Bronchial epithelial cell (primary cell): ENCODE data around the gene PLD4. TPM values are rescaled to one million over a fixed set of nuclear protein-coding genes. Genes with fewer than 3 reads are reported as not detected.

Experiments used
- DNase-seq: peaks from one replicate; pipeline ENCODE4 v3.0.0-alpha.2; 2010; ENCODE audit warnings: low read depth
- FAIRE-seq: peaks from 2 replicates; lab custom pipeline; 2011; peaks lifted over from hg19 to GRCh38; lab: Jason Lieb, UNC
- H3K27me3 ChIP-seq: 2 replicates; pipeline ENCODE4 v1.5.1; 2011; ENCODE audit warnings: low read length; ENCODE audit not compliant: control insufficient read depth, insufficient read depth
- H3K36me3 ChIP-seq: 2 replicates; pipeline ENCODE4 v1.5.1; 2011; ENCODE audit warnings: low read length; ENCODE audit not compliant: control insufficient read depth, insufficient read depth
- H3K4me3 ChIP-seq: 2 replicates; pipeline ENCODE4 v1.5.1; 2011; ENCODE audit warnings: mild to moderate bottlenecking, low read depth, low read length, control low read depth
- total RNA-seq: library from RNA; depleted of rRNA; stranded (reverse); fragments of >200 nt; gene quantifications from 2 replicates; pipeline ENCODE4 v1.2.1, GENCODE V29; 2014
- TF ChIP-seq, protein P1 (sequence below): IDR thresholded peaks from 2 replicates; pipeline ENCODE4 v1.5.1; 2011; ENCODE audit warnings: mild to moderate bottlenecking, moderate library complexity, low read length, control low read depth, inconsistent platforms; ENCODE audit not compliant: insufficient read depth, severe bottlenecking

PLD4 gene
- total RNA-seq, 1 donor from 2014 or later, result not detected

DNA sequence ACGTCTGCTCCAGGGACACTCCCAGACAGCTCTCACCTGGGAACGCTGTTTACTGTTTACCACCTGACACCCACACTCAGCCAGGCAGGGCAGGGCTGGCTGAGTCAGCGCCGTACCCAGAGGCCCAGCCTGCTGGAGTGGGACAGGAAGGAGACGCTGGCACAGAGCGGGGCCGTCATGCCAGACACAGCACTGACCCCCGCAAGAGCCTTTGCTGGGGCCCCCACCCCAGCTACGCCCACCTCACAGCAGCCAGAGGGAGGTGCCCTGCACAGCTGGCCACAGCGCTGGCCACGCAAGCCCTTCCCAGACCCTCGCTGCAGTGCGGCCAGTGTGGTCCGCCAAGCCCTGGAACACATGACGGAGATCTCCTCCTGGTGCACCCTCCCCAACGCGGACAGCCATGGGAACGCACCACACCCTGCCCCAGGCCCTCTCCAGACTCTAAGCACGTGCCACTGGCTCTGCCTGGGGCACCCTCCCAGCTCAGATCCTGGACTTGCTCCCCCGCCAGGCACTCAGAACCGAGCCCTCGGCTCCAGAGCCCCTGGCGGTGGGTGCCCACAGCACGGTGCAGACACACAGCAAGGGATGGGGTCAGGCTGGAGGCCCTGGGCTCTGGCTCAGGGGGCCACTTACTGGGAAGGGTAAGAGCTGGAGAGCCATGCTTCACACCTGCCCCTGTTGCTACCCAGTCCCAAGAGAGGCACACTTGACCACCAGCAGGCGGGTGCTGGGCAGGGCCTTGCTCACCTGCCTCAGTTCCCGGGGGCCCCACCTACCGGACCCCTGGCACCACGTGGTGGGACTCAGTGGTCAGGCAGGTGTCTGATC, 47.8 kb downstream of the PLD4 start:
- Histone ChIP-seq H3K36me3 (peaks cover 2% of the 10 kb centered on the region), H3K4me3 (peak overlapping the region; percentile 13), H3K27me3 (no peaks in the 10 kb centered on the region)
- DNase-seq, result peak; percentile 95
- TF ChIP-seq, protein P1, sequence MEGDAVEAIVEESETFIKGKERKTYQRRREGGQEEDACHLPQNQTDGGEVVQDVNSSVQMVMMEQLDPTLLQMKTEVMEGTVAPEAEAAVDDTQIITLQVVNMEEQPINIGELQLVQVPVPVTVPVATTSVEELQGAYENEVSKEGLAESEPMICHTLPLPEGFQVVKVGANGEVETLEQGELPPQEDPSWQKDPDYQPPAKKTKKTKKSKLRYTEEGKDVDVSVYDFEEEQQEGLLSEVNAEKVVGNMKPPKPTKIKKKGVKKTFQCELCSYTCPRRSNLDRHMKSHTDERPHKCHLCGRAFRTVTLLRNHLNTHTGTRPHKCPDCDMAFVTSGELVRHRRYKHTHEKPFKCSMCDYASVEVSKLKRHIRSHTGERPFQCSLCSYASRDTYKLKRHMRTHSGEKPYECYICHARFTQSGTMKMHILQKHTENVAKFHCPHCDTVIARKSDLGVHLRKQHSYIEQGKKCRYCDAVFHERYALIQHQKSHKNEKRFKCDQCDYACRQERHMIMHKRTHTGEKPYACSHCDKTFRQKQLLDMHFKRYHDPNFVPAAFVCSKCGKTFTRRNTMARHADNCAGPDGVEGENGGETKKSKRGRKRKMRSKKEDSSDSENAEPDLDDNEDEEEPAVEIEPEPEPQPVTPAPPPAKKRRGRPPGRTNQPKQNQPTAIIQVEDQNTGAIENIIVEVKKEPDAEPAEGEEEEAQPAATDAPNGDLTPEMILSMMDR, result peak; percentile 54
- peak; percentile 96 for FAIRE-seq

DNA sequence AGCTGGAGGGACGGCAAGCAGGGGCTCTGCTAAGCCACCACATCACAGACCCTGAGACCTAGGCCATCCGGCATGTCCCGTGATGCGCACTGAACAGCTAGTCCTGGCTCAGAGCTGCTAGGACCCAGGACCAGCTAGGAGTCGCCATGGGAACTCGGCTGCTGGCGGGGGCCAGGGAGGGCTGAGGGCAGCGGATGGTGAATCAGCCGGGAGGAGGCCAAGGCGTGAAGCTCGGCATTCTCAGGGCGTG, 48.4 kb downstream of the PLD4 start:
- Histone ChIP-seq H3K27me3 (no peaks in the 10 kb centered on the region), H3K36me3 (peaks cover 2% of the 10 kb centered on the region), H3K4me3 (peak overlapping the region; percentile 2)
- DNase-seq (no peak), FAIRE-seq (peak; percentile 89)
- TF ChIP-seq, protein P1, result no peak

DNA sequence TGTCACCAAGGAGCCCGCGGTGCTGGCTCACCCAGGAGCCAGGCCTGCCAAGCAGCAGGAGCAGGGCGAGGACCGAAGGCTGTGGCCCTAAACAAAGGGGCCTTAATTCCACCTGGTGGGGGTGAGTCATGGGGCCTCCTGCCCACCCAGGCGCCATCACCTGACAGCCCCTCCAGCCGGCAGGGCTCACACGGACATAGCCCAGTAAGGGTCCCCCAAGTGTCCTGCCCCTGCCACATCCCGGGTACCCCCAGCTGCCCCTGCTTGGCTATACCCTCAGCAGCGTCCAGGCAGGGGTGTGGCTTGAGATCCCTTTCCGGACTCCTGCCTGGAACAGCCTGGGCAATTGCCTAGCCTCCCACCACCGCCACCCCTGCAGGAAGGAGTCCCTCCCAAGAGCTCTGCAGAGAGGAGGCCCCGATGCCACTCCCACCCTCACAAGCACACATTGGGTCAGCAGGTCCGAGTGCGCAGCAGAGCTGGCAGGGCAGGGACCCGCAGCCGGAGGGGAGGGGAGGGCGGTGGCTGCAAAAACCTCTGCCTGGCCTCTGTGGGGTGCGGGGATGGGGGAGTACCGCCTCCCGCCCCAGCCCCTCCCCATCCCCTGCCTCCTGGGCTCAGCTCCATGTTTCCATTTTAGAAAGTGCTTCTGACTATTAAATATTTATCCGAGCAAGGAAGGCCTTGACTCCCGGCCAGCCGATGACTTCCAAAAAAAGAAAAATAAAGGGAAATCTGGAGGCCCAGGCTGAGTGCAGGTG, 48.9 kb downstream of the PLD4 start:
- DNase-seq, result peak; percentile 97
- no peaks in the 10 kb centered on the region for H3K27me3 ChIP-seq
- peaks cover 2% of the 10 kb centered on the region for H3K36me3 ChIP-seq
- TF ChIP-seq, protein P1, result no peak
- FAIRE-seq, result no peak
- H3K4me3 ChIP-seq, result no peak overlapping the region

- FAIRE-seq (no peak), DNase-seq (peak; percentile 19)
- H3K27me3 ChIP-seq, result no peaks in the 10 kb centered on the region
- TF ChIP-seq, protein P1, result no peak
- peaks cover 2% of the 10 kb centered on the region for H3K36me3 ChIP-seq
- H3K4me3 ChIP-seq, result no peak overlapping the region
Observed at GRCh38 chr14:104974146-104974541, 49.5 kb downstream of the PLD4 start.

DNA sequence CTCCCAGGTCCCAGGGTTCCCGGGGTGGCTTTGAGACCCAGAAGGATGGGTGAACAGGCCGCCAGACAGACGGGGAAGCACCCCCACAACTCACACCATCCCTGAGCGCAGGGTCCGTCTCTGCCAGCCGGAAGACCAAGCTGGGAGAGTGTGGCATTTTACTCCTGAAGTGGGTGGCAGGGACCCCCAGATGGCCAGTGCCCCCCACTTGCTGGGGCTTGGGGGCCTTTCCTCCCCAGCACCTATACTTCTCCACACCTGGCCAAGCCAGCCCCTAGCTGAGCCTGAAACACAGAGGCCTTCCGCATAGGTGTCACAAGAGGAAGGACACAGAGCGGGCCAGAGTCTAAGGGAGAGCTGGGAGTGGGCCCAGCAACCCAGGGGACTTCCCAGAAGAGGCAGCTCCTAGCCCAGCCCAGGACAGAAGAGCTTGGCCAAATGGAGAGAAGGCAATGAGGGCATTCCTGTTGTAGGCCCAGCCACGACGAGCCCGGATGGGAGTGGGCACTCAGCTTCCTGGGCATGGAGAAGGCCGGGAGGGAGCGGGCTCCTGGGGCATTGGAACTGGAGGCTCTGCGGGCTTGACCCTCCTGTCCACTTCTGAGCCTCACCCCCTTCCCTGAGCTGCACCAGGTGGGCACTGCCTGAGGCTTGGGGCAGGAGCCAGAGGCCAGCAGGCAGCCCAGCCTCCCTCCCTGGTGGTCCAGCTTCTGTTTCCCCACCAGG, 50.1 kb downstream of the PLD4 start:
- no peak for FAIRE-seq
- H3K4me3 ChIP-seq, result no peak overlapping the region
- no peak for DNase-seq
- TF ChIP-seq, protein P1, result no peak
- no peaks in the 10 kb centered on the region for H3K27me3 ChIP-seq
- H3K36me3 ChIP-seq, result peaks cover 2% of the 10 kb centered on the region
